ENCODE measurements around the gene BAHCC1.

The BAHCC1 gene

DNA sequence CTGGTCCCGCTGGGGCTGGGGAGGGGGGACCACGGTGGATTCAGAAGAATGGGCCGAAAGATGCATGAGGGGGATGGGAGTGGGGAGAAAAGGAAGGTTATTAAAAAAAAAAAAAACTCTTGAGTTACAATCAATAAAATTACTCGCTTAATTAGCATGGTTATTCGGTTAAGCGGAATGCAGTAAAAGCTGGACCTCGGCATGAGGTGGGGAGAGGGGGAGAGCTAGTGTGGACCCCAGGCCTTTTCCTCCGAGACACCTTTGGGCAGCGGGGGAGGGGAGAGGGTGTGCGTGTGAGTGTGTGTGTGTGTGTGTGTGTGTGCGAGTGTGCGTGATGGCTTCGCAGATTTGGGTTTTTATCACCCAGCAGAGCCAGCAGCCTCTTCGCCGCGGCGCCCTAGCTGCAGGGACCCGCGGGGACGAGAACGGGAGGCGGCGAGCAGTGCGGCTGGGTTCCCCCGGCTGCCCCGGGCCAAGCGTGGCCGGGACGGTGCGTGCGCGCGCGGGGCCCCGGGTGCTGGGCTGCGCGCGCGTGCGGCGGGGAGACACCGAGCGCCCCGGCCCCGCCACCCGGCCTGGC lies 3.7 kb downstream of the BAHCC1 start:
- DNase-seq, result no peak

DNA sequence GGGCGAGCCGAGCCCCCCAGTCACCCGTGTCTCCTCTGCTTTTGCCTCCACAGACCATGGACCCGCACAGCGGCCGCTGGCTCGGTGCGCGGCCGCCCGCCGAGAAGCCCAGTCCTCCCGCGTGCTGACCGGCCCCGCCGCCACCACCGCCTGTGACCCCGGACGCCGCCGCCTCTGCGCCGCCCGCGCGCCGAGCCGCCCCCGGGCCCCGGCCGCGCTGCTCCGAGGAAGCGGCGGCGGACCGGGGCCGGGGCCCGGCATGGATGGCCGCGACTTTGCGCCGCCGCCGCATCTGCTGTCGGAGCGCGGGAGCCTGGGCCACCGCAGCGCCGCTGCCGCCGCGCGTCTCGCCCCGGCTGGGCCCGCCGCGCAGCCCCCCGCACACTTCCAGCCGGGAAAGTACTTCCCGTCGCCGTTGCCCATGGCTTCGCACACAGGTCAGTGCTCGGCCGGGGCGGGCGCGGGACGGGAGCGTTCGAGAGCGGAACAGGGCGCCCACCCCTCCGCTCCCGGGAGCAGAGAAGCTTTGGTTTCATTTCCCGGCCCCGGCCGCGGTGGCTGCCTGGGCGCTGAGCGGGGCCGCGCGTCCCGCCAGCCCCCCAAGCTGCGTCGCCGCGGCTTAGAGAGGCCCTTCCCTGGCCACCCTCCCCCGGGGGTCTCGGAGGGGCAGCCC lies 4.4 kb downstream of the BAHCC1 start:
- DNase-seq, result no peak

DNA sequence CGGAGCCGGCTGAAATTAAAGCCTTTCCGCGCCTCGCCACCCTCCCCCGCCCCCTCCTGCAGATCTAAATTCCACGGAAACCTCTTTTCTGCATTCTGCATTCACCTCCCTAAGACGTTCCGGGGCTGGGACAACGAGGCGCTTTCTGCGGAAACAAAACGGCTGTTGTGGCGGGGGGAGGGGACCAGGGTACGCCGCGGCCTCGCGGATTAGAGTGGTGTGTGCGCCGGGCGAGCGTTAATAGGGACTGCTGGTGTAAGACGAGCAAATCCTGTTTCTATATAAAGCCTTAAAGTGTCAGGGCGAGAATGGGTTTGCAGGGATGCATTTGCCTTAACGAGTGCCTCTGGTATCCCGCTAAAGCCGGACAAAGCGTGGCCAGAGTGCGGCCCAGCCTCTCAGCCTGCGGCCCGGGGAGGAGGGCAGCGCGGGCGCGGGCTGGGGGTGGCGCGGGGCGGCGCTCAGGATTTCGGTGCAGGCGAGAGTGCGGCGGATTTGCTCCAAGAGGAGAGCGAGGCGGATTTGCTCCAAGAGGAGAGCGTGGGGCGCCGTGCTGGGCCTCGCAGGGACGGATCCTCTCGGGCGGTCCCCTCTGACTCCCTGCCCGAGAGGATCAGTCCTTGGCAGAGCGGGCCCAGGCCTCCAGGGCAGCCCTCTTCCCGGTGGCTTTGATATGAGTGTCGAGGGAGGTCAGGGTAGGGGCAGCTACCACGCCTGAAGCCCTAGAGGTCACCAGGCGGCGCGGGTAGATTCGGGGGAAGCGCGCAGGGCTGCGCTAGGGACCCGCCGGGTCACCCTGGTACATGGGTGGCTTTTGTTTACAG lies 5.1 kb downstream of the BAHCC1 start:
- DNase-seq, result no peak

DNA sequence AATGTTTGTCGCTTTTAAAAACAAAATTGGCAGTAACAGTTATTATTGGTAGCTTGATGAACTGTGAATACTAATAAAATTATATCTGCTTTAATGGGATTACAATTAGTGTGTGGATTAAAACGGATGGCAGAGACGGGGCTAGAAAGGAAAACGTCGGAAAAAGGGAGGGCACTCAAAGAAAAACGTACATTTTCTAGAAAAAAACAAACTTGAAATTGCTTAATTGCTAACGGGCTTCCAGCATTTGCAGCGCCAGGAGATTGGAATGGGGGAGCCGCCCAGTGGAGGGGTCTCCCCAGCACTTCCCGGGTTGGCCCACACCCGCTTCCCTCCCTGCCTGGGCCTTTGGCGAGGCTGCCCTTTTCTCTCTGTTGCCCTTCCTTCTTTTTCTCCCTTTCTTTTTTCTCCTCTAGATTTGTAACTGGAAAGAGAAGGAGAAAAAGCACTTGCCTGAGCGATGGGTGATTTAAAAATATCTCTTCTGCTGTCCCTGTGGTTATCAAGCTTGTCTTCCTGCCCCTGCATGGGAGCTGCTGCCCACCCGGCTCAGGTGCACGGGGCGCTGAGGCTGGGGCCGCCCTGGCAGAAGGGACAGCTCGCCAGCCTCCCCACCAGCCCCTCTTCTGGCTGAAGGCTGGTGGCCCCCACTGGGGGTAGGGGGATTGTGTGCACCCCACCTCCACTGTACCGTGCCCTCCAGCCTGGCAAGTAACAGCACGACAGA lies 5.9 kb downstream of the BAHCC1 start:
- DNase-seq, result no peak

GRCh38 chr17:81401723-81402529 lies 6.7 kb downstream of the BAHCC1 start:
- DNase-seq, result no peak

DNA sequence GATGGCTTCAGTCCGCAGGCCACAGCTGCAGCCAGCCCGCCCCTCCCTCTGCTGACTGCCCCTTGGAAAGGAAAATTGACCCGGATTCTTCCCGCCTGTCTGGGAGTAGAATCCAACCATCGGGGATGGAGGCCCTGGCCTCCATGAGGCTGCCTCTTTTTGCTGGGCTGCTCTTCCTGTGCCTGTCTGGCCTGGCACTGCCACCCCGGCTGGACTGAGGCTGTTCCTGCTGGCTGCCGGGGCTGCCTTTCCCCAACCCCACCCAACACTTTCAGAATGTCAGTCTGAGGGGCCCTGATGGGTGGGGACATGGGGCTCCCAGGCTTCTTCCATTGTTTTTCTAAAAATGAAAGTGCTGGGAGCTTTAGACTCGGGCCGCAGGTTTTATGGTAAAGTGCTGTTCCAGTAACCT lies 7.3 kb downstream of the BAHCC1 start:
- no peak for DNase-seq

- DNase-seq, result no peak
These were observed 7.8 kb downstream of the BAHCC1 start for GRCh38 chr17:81402981-81403467.

- no peak for DNase-seq
These were observed 8.6 kb downstream of the BAHCC1 start for GRCh38 chr17:81403671-81404534.

GRCh38 chr17:81404558-81405165 lies 9.4 kb downstream of the BAHCC1 start:
- DNase-seq, result no peak

- DNase-seq, result peak; percentile 25
These were observed 10.2 kb downstream of the BAHCC1 start for GRCh38 chr17:81405411-81405872.

- DNase-seq, result no peak
These were observed 11.1 kb downstream of the BAHCC1 start for GRCh38 chr17:81406117-81406953.

- DNase-seq, result no peak
These were observed 12.8 kb downstream of the BAHCC1 start for GRCh38 chr17:81408049-81408448.

DNA sequence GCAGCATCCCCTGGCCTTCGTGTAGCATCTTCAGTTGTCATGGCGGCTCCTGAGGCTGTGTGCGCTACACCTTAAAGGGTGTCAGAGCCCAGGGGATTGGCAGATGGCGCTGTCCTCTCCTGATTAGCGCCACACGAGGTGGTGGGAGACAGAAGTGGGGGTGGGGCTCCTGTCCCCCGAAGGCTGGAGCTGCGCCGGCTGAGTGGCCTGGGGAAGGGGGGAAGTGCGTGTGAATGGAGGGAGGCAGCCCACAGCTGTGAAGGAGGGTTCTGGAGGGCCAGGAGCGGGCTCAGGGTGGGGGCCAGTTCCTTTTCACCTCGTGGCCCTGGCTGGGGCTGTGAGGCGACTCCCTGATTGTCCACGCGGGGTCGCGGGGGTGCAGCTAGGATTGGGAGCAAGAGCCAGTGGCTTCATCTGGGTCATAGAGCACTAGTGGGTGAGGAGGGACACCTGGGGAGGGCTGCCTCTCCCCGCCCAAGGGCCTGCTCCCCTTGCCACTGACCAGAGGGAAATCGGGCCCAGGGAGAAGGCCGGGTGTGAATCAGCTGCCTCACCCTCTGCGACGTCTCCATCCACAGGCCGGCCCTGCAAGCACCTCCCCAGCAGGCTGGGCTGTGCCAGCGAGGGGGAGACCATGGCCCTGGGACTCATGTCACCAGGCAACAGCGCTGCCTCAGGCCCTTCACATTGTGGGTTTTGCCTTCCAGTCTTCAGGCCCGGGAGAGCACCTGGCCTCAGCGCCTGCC lies 14.1 kb downstream of the BAHCC1 start:
- DNase-seq, result no peak

DNA sequence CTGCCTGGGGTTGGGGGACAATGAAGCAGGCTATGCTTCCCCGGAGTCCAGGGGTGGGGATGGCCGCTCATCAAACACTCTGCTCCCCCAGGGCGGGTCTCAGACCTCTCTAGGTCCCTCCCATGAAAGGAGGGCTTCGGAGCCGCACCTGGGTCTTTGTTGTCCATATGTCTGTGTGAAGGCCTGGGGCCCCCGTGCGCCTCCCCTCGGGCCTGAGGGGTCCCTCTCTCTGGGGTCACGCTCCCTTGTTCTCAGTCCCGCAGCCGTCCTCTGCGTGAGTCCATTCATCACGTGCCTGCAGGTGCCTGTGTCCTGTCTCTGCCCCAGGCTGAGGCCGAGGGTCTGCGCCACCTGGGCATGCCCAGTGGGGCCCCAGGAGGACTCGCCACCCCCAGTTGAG lies 15.6 kb downstream of the BAHCC1 start:
- DNase-seq, result no peak

DNA sequence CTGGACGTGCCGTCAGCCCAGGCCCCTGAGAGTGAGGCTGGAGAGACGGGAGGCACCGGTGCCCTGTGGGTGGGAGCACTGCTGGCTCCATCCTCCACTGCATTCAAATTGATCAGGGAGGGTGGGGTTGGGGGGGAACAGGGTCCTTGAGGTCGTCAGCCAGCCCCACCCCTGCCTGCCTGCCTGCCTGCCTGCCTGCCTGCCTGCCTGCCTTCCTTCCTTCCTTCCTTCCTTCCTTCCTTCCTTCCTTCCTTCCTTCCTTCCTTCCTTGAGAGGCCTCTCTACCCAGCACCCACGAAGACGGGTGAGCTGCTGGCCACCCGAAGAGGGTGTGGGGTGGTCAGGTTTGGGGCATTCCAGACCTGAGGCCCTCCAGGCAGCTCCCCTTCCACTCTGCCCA lies 16.0 kb downstream of the BAHCC1 start:
- DNase-seq, result no peak

DNA sequence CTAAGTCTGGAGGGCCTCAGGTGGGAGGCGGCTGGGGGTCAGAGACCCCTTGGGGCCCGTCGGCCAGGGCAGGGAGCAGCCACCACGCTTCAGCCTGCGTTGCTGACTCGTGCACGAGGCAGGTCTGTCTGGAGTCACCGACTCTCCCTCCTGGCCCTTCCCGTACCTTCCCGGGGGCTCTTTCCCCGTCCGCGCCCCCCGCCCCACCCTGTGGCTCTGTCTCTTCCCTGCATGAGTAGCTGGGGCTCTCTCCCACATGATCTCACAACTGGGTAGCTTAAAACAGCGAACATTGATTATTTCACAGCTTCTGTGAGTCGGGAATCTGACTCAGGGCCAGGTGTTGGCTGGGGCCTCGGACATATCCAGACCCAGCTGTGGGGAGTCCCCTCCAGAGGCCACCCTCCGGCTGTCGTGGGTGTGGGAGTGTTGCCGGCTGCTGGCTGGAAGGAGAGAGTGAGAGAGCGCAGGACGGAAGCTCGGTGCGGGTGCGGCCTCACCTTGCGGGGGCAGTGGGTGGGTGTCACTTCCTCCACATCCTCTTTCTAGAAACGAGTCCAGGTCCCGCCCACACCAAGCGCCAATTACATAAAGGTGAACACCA lies 17.3 kb downstream of the BAHCC1 start:
- DNase-seq, result no peak

DNA sequence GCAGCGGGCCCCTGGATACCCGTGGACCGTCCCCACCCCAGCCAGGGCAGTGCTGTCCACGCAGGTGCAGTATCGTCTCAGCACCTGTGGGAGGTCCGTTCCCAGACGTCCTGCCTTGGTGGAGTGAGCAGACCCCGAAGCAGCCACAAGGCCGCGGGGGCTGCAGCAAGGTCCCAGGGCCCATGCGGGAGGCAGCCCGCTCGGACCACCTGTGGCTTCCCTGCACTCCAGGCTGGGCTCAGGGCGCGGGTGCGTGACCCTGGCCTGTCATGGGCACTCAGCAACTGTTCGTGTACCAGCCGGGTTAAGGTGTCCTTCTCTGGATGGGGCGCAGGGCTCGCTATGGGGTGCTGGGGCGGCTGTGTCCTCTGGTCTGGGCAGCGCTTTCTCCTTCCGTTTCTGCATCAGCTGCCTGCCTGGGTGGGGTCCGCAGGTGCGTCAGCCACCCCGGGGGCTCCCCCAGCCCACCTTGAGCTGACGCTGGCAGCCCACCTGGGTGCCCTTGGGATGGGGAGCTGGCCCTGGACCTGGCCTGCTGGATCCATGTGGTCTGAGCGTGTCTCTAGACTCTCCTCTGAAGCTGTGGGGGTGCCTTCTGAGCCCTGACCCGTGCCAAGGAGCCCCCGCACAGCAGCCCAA lies 18.4 kb downstream of the BAHCC1 start:
- no peak for DNase-seq

Data from T1000 (cell line).